Stimulated activated naive CD8-positive, alpha-beta T cell treated with anti-CD3 and anti-CD28 coated beads, Interleukin-15, Interleukin-2, amounts not matched to agents 100 ng/mL and 50 ng/mL, for 24 hours (primary cell): ENCODE data around the gene ACAT2.
A peak's percentile ranks its signal among the peaks of the same experiment; 100 is the strongest.
"Not testable (repeated sequence)": the region's sequence is repeated elsewhere in the genome, so short reads cannot be mapped to it uniquely, and the experiment has no call there.

Experiments used
- H3K27ac Mint-ChIP-seq: one replicate; pipeline ENCODE4 v1.8.0; 2021; ENCODE audit warnings: mild to moderate bottlenecking, mixed read lengths
- H3K27me3 Mint-ChIP-seq: one replicate; pipeline ENCODE4 v1.8.0; 2021; ENCODE audit warnings: mixed read lengths
- H3K36me3 Mint-ChIP-seq: one replicate; pipeline ENCODE4 v1.8.0; 2021; ENCODE audit warnings: low read depth, mixed read lengths
- H3K4me1 Mint-ChIP-seq: one replicate; pipeline ENCODE4 v1.8.0; 2021; ENCODE audit warnings: low read depth, mixed read lengths
- H3K4me3 Mint-ChIP-seq: one replicate; pipeline ENCODE4 v1.8.0; 2021; ENCODE audit warnings: mild to moderate bottlenecking, mixed read lengths
- H3K9me3 Mint-ChIP-seq: one replicate; pipeline ENCODE4 v1.8.0; 2021; ENCODE audit warnings: mixed read lengths

Gene ACAT2

DNA sequence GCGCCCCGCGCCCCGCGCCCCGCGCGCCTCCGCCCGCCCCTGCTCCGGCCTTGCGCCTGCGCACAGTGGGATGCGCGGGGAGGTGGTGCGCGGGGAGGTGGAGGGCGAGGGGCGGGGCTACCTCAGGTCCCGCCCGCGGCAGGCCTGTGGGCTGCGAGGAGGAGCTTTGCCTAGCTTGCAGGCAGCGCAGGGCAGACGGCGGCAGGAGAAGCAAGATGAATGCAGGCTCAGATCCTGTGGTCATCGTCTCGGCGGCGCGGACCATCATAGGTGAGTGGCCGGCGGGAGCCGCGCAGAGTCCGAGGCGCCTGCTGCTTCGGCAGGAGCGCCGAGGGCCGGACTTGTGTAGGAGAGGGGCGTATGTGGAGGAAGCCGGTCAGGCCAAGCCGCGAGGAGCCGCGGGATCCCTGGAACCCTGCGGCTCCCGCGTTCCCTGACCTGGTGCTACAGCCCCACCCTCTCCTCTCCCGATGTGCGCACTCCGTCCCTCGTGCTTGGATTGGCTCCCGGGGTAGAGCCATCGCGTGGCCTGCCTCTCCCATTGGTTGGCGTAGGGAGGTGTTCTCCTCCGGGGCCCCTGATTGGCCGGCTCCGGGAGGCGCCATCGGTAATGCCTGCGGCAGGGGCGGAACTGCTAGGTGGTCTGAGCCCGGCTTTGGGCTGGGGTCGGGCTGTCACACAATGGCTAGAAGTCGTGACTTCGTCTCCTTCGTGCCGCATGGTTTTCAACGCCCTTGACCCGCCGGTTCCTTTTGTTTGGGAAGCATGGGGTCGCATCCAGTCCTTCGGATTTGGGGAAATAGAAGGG is at the start of gene ACAT2:
TSS of gene ACAT2 (plus strand) at position 173 of the 808 bp plus-strand sequence. CDS start at position 216, 43 bp downstream.
- H3K4me1 Mint-ChIP-seq = peaks cover 37% of the 10 kb centered on the region
- peak within 1 kb of the TSS; percentile 91 for H3K27ac Mint-ChIP-seq
- peak within 1 kb of the TSS; percentile 92 for H3K4me3 Mint-ChIP-seq
- peaks cover 43% of the 10 kb centered on the region for H3K36me3 Mint-ChIP-seq
- H3K27me3 Mint-ChIP-seq = no peaks in the 10 kb centered on the region
- no peaks in the 10 kb centered on the region for H3K9me3 Mint-ChIP-seq

DNA sequence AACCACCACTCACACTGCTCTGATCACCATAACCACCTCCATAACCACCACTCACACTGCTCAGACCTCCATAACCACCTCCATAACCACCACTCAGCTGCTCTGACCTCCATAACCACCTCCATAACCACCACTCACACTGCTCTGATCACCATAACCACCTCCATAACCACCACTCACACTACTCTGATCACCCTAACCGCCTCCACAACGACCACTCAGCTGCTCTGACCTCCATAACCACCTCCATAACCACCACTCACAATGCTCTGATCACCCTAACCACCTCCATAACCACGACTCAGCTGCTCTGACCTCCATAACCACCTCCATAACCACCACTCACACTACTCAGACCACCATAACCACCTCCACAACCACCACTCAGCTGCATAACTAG is 49.5 kb upstream of the ACAT2 start:
- peaks cover 10% of the 10 kb centered on the region for H3K4me1 Mint-ChIP-seq
- H3K36me3 Mint-ChIP-seq, H3K27me3 Mint-ChIP-seq, H3K9me3 Mint-ChIP-seq, H3K4me3 Mint-ChIP-seq, H3K27ac Mint-ChIP-seq: not testable (repeated sequence)

DNA sequence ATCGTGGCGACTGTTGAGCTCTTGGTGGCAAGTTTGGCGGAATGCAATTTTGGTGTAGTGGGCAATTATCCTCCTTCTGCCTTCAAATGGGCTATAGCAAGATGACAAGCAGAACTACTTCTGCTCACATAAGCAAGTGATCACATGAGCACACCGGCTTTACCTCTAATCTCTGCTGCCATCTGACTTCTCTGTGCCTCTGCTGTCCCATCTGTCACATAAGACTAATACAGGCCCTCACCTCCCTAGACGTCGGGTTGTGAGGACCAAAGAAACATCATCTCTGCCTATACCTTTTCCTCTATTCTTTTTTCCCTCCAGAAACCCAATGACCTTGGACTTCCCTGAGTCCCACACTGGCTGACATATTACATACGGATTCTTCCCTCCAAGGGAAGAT is 47.9 kb upstream of the ACAT2 start:
- Mint-ChIP-seq H3K27me3 (no peaks in the 10 kb centered on the region), H3K27ac (no peak overlapping the region), H3K9me3 (no peaks in the 10 kb centered on the region), H3K36me3 (peaks cover 4% of the 10 kb centered on the region), H3K4me3 (no peak overlapping the region), H3K4me1 (peaks cover 10% of the 10 kb centered on the region)

DNA sequence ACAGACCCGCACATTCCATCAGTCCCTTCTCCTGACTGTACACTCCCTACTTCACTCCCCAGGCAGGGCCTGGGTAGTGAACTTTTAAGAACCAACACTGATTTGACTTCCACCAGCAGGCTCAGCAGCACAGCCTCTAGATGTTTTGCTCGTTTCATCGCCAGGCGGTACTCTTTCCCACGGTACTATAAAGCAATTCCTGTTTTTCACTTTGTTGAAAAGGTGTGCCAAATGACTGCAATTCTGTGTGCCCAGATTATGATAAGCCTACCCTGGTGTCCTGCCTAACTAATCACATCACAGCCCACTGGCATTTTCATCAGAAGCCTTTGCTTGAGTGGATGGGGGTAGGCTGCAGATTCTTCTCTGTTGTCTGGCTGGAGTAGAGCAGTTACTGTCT is 47.4 kb upstream of the ACAT2 start:
- H3K4me1 Mint-ChIP-seq = peaks cover 10% of the 10 kb centered on the region
- H3K27me3 Mint-ChIP-seq = no peaks in the 10 kb centered on the region
- H3K4me3 Mint-ChIP-seq = no peak overlapping the region
- H3K9me3 Mint-ChIP-seq = no peaks in the 10 kb centered on the region
- no peak overlapping the region for H3K27ac Mint-ChIP-seq
- peaks cover 4% of the 10 kb centered on the region for H3K36me3 Mint-ChIP-seq

DNA sequence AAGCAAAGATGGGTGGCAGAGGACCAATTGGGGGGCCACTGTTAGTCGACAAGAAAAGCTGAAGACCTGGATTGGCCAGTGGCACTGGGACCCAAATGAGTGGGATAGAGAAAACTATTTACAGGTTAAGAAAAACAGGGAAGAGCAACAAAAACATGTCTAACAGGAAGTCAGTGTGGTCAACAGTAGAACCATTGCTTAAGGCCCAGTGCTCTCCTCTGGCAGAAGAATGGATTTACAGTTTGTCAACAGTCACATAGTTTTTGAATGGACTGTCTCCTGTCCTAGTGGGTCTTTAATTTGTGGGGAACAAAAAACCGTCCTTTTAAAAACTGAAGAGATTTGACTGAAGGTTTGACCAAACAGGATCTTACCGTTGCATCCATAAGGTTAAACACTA is 46.7 kb upstream of the ACAT2 start:
- Mint-ChIP-seq H3K4me1 (peaks cover 10% of the 10 kb centered on the region), H3K27ac (no peak overlapping the region), H3K9me3 (no peaks in the 10 kb centered on the region), H3K27me3 (no peaks in the 10 kb centered on the region), H3K36me3 (peaks cover 4% of the 10 kb centered on the region), H3K4me3 (no peak overlapping the region)

DNA sequence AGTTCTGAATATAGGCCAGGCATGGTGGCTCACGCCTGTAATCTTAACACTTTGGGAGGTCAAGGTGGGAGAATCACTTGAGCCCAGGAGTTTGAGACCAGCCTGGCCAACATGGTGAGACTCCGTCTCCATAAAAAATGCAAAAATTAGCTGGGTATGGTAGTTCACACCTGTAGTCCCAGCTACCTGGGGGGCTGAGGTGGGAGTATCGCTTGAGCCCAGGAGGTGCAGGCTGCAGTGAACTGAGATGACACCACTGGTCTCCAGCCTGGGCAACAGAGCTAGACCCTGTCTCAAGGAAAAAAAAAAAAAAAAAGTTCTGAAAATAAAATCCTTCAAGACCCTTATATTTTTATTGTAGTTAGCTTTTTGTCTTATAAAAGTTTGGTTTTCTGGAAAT is 46.2 kb upstream of the ACAT2 start:
- Mint-ChIP-seq H3K4me3 (no peak overlapping the region), H3K36me3 (peaks cover 4% of the 10 kb centered on the region), H3K27ac (no peak overlapping the region), H3K27me3 (no peaks in the 10 kb centered on the region), H3K4me1 (peaks cover 10% of the 10 kb centered on the region), H3K9me3 (no peaks in the 10 kb centered on the region)

DNA sequence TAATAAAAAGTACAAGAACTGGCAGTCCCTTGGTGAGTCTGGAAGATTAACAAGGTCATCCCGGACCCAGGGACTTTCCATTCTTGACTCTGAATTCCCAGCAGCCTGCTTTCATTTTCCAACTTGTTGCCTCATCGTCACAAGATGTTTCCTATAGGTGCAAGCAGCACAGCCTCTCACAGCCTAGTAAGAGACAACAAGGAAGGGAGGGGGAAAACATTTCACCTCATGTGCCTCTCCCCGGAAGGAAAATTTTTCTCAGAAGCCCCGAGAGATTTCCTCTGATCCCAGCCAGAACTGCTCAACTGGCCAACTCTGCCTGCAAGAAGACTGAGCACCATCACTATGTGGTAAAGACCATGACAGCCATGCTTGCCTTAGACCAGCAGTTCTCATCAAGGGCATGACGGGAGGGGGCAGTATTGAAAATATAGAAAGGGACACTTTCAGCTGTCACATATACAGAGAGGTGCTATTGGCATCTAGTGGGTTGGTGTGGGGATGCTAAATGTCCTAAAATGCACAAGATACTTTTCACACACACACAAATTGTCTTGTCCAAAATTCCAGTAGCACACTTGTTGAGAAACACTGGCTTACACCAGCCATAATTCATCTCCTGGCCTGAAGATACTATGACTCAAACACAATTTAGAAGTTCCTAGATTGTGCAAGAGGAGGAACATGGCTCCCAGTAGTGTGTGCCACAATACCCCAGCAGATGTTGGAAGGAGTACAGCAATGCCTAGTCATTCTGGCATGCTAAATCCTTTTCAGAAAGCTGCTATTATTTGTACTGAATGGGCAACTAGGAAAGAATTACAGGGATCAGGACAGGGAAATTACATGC is 45.4 kb upstream of the ACAT2 start:
- Mint-ChIP-seq H3K36me3 (peaks cover 4% of the 10 kb centered on the region), H3K27me3 (no peaks in the 10 kb centered on the region), H3K9me3 (no peaks in the 10 kb centered on the region), H3K4me1 (peaks cover 10% of the 10 kb centered on the region), H3K4me3 (no peak overlapping the region), H3K27ac (no peak overlapping the region)

DNA sequence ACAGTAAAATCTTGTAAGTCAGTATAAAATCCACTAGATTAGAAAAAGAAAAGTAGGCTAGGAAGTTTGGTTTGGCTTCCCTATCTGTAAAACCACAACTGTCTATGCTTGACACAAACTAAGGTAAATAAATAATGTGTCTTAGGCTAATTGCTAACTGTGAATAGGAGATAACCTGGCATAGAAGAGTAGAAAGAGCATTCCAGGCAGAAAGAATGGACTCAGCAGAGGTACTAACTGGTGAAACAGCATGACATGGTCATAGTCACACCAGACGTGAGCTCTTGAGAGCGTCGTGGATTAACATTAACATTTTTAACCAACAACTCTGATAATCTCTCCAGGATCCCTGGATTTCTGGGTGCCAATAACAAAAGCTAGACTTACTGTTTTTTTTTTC is 43.2 kb upstream of the ACAT2 start:
- no peaks in the 10 kb centered on the region for H3K9me3 Mint-ChIP-seq
- peaks cover 10% of the 10 kb centered on the region for H3K36me3 Mint-ChIP-seq
- H3K4me1 Mint-ChIP-seq = peaks cover 10% of the 10 kb centered on the region
- H3K27ac Mint-ChIP-seq = no peak overlapping the region
- H3K27me3 Mint-ChIP-seq = no peaks in the 10 kb centered on the region
- H3K4me3 Mint-ChIP-seq = no peak overlapping the region

DNA sequence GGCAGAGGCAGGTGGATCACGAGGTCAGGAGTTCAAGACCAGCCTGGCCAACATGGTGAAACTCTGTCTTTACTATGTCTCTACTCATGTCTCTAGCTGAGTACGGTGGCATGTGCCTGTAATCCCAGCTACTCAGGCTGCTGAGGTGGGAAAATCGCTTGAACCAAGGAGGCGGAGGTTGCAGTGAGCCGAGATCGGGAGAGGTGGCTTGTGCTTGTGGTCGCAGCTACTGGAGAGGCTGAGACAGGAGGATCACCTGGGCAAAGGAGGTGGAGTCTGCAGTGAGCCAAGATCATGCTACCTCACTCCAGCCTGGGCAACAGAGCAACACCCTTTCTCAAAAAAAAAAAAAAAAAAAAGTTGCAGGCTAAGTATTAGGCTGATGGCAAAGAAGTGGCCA is 42.6 kb upstream of the ACAT2 start:
- H3K27ac Mint-ChIP-seq = no peak overlapping the region
- H3K4me1 Mint-ChIP-seq = peaks cover 14% of the 10 kb centered on the region
- no peak overlapping the region for H3K4me3 Mint-ChIP-seq
- no peaks in the 10 kb centered on the region for H3K27me3 Mint-ChIP-seq
- H3K36me3 Mint-ChIP-seq = peaks cover 14% of the 10 kb centered on the region
- H3K9me3 Mint-ChIP-seq = no peaks in the 10 kb centered on the region

DNA sequence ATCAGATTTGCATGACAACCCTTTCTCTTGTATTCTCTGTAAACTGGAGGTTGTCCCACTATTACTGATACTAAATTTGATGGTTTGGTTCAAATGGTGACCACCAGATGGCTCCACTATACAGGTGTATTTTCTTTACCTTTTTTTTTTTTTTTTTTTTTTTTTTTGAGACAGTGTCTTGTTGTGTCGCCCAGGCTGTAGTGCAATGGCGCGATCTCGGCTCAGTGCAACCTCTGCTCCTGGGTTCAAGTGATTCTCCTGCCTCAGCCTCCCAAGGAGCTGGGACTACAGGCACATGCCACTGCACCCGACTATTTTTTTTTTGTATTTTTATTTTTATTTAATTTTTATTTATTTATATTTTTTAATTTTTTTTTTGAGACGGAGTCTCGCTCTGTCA is 41.1 kb upstream of the ACAT2 start:
- Mint-ChIP-seq H3K27me3 (no peaks in the 10 kb centered on the region), H3K4me1 (peaks cover 18% of the 10 kb centered on the region), H3K36me3 (peaks cover 15% of the 10 kb centered on the region), H3K4me3 (no peak overlapping the region), H3K9me3 (no peaks in the 10 kb centered on the region), H3K27ac (no peak overlapping the region)

DNA sequence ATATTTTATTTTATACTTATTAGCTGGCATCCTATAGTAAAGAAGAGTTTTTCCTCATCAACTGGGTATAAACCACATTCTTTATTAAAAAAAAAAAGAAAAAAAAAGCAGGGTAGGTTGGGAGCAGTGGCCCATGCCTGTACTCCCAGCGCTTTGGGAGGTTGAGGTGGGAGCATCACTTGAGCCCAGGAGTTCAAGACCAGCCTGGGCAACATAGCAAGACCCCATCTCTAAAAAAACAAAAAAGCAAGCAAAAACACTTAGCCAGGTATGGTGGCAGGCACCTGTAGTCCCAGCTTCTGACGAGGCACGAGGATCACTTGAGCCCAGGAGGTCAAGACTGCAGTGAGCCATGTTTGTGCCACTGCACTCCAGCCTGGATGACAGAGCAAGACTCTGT is 39.9 kb upstream of the ACAT2 start:
- H3K4me3 Mint-ChIP-seq, H3K9me3 Mint-ChIP-seq, H3K27ac Mint-ChIP-seq, H3K27me3 Mint-ChIP-seq: not testable (repeated sequence)
- H3K36me3 Mint-ChIP-seq = peaks cover 21% of the 10 kb centered on the region
- peaks cover 17% of the 10 kb centered on the region for H3K4me1 Mint-ChIP-seq

DNA sequence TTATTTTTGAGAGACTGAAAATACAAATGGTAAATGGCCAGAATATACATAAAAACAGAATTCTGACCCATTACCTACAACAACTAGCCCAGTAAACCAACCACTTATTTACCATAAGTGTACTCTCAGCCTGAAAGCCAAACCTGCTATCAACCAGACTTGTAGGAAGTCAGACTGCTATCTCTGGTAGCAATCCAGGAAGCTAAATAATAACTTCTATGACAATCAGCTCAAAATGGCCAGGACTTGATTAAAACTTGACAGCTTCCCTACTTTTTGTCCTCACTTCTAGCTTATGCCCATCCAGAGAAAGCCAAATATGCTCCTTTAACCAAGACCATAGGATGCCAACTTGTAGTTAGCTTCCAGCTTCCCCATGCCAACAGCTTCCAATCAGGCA is 39.2 kb upstream of the ACAT2 start:
- no peak overlapping the region for H3K4me3 Mint-ChIP-seq
- no peaks in the 10 kb centered on the region for H3K9me3 Mint-ChIP-seq
- H3K36me3 Mint-ChIP-seq = peaks cover 21% of the 10 kb centered on the region
- no peak overlapping the region for H3K27ac Mint-ChIP-seq
- peaks cover 17% of the 10 kb centered on the region for H3K4me1 Mint-ChIP-seq
- no peaks in the 10 kb centered on the region for H3K27me3 Mint-ChIP-seq

DNA sequence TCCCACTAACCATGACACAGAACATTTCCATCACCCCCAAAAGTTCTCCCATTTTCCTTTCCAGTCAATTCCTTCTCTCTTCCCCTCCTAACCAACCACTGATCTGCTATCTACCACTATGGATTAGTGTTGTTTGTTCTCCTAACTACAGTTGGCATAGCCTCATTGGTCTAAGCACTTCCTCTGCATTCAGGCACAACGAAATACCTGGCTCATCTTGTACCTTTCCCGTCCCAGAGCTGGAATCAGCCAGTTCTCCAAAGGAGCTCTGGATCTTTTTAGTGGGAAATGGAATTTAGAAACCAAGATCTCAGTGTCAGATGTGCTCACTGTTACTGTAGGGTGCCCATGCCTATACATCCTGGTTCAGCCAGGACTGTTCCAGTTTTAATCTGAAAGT is 38.6 kb upstream of the ACAT2 start:
- H3K27me3 Mint-ChIP-seq = no peaks in the 10 kb centered on the region
- peaks cover 26% of the 10 kb centered on the region for H3K36me3 Mint-ChIP-seq
- H3K4me3 Mint-ChIP-seq = no peak overlapping the region
- no peak overlapping the region for H3K27ac Mint-ChIP-seq
- no peaks in the 10 kb centered on the region for H3K9me3 Mint-ChIP-seq
- H3K4me1 Mint-ChIP-seq = peaks cover 17% of the 10 kb centered on the region

DNA sequence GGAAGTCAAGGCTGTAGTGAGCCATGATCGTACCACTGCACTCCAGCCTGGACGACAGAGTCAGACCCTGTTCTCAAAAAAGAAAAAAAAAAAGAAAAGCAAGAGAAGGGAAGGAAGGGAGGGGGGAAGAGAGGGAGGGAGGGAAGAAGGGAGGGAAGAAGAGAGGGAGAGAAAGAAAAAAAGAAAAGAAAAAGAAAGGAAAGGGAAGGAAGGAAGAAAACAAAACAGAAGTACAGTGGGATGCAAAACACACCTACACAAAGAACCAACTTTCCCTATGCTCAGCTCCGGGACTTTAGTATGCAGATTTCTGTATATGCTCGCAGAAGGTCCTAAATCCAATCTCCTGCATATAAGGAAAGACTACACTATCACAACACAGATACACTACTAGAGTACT is 37.1 kb upstream of the ACAT2 start:
- H3K27ac Mint-ChIP-seq = no peak overlapping the region
- no peaks in the 10 kb centered on the region for H3K9me3 Mint-ChIP-seq
- peaks cover 31% of the 10 kb centered on the region for H3K4me1 Mint-ChIP-seq
- no peak overlapping the region for H3K4me3 Mint-ChIP-seq
- H3K36me3 Mint-ChIP-seq = peaks cover 41% of the 10 kb centered on the region
- H3K27me3 Mint-ChIP-seq = no peaks in the 10 kb centered on the region

DNA sequence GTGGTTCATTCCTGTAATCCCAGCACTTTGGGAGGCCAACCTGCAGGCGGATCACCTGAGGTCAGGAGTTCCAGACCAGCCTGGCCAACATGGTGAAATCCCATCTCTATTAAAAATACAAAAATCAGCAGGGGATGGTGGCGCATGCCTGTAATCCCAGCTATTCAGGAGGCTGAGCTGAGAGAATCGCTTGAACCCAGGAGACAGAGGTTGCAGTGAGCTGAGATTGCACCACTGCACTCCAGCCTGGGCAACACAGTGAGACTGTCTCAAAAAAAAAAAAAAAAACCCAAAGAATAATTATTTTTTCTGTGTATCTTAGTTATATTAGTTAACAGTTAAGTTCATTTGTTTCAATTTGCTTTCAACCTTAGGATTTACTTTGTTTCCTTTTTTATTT is 36.6 kb upstream of the ACAT2 start:
- not testable (repeated sequence) for H3K4me3 Mint-ChIP-seq, H3K27ac Mint-ChIP-seq, H3K27me3 Mint-ChIP-seq, H3K9me3 Mint-ChIP-seq
- H3K36me3 Mint-ChIP-seq = peaks cover 43% of the 10 kb centered on the region
- H3K4me1 Mint-ChIP-seq = peaks cover 35% of the 10 kb centered on the region
